Epidermal melanocyte (primary cell): ENCODE data around the gene INO80.
"Not testable (repeated sequence)": the region's sequence is repeated elsewhere in the genome, so short reads cannot be mapped to it uniquely, and the experiment has no call there.

ENCODE experiments used
- DNase-seq: peaks from one replicate; pipeline ENCODE4 v3.0.0; 2011; ENCODE audit warnings: low spot score; ENCODE audit not compliant: insufficient read length

INO80 gene, protein sequence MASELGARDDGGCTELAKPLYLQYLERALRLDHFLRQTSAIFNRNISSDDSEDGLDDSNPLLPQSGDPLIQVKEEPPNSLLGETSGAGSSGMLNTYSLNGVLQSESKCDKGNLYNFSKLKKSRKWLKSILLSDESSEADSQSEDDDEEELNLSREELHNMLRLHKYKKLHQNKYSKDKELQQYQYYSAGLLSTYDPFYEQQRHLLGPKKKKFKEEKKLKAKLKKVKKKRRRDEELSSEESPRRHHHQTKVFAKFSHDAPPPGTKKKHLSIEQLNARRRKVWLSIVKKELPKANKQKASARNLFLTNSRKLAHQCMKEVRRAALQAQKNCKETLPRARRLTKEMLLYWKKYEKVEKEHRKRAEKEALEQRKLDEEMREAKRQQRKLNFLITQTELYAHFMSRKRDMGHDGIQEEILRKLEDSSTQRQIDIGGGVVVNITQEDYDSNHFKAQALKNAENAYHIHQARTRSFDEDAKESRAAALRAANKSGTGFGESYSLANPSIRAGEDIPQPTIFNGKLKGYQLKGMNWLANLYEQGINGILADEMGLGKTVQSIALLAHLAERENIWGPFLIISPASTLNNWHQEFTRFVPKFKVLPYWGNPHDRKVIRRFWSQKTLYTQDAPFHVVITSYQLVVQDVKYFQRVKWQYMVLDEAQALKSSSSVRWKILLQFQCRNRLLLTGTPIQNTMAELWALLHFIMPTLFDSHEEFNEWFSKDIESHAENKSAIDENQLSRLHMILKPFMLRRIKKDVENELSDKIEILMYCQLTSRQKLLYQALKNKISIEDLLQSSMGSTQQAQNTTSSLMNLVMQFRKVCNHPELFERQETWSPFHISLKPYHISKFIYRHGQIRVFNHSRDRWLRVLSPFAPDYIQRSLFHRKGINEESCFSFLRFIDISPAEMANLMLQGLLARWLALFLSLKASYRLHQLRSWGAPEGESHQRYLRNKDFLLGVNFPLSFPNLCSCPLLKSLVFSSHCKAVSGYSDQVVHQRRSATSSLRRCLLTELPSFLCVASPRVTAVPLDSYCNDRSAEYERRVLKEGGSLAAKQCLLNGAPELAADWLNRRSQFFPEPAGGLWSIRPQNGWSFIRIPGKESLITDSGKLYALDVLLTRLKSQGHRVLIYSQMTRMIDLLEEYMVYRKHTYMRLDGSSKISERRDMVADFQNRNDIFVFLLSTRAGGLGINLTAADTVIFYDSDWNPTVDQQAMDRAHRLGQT (N-terminal part only)

DNA sequence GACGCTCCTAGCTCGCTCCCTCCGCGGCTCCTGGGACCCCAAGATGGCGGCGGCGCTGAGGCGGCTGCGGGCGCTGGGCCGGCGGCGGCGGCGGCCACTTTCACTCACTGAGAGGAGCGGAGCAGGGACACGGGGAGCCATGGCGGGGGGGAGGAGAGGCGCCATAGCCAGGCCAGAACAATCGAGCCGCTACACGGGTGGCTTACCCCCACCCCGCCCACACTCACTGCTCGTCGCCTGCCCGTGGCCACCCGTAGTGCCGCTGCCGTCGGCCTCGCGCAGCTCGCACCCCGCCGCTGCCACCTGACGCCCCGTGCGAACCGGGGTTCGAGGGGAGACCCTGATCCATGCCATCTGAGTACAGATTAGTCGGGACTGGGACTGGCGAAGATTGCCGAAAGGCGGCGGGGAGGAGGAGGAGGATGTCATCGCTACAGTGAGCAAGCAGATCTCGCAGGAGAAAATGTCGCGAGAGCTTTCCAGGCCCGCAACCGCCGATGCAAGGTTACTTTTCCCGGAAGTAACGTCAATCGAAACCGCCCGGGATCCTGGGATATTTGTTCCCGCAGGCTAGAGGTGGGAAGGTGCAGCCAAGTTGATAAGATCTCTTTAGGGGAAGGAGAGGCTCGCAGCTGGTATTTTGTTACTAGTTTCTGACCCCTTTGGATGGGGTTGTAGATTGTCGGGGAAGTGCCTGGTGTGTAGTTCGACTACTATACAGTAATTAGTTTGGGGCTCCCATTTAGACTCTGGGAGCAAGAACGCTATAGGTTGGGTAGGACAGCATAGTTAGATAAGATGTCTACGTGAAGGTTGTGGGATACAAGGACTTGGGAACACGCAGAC is at the start of gene INO80:
Gene INO80 (minus strand): TSS at position 165 of the 846 bp plus-strand sequence. CDS start 19,970 bp downstream, outside the sequence.
- DNase-seq: peak; percentile 95

DNA sequence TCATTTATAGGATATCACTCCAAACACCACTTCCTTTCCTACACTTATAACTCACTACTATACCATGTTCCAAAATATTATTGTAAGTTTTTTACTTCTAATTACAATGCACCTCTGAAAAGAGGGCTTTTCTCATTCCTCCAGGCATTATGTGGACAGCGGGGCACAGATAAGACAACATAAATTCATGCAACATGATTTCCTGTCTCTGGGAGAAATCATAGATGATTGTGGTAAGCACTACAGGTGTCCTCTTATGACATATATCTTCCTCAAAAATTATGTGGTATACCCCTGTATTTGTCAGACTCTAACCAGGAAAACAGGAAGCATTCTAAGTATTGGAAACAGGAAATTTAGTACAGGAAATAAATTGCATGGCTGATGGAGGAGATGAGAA is 45.7 kb upstream of the INO80 start:
- DNase-seq: no peak

DNA sequence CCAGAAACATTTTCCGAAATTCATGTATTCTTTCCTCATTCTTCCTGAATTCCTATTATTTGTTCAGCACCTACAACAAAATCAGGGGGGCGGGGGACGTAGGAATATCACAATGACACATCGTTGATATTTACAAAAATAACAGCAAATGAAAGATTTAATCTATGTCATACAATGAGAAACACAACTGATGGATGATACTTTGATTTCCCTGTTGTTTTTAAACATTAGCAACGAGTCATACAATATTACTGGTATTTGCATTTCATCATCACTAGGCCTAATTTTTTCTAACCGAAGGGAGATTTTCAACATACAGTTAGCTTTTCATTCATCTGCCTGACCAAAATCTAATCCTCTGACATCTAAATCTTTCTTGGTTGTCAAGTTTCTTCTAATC is 45.3 kb upstream of the INO80 start:
- DNase-seq: no peak

DNA sequence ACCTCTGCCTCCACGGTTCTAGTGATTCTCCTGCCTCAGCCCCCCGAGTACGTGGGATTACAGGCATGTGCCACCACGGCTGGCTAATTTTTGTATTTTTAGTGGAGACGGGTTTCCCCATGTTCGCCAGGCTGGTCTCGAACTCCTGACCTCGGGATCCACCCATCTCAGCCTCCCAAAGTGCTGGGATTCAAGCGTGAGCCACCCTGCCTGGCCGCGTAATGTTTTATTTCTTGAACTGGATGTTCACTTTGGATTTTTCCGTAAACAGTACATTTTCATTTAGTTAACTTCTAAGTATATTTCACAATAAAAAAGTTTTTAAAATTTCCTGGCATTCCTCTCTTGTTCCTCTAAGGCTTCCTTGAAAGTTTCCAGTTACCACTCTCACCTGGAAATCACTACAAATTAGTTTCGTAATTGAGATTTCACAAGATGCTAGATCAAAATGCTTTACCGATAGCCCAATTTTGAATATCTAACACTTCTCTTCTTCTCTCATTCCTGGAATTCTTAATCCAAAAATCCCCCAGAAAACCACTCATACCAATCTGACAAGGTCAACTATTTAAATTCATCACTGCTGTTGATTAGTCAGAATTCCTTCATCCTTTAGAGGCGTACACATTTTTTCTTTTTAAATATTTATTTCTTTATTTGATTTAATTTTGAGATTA is 44.7 kb upstream of the INO80 start:
- DNase-seq: no peak

DNA sequence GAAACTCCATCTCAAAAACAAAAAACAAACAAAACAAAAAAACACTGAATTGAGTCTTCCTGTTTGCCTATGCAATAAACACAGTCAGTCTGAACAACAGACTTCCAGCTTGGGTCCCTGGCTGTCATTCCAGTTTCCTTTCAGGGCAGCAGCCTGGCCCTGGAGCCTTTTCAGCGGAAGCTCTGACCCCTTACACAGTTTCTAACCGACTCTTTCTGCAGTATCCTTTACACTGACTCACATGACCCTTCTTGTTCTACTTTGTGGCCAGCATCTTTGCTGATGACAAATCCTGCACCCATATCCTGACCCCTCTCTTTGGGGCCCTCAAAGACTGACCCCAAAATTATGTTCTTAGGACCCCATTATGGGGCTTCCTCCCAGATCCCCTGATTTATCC is 38.3 kb upstream of the INO80 start:
- DNase-seq: no peak

DNA sequence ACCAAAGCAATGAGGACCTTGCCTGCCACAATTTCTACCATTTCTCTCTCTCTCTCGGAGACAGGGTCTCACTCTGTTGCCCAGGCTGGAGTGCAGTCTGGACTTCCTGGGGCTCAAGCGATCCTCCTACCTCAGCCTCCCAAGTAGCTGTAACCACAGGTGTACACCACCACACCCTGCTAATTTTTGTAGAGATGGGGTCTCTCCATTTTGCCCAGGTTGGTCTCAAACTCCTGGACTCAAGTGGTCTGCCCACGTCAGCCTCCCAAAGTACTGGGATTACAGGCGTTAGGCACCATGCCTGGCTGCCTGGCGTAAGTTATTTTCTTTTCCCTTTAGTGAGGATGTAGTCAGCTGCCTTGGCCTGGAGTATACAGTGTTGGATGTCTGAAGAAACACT is 37.7 kb upstream of the INO80 start:
- no peak for DNase-seq

DNA sequence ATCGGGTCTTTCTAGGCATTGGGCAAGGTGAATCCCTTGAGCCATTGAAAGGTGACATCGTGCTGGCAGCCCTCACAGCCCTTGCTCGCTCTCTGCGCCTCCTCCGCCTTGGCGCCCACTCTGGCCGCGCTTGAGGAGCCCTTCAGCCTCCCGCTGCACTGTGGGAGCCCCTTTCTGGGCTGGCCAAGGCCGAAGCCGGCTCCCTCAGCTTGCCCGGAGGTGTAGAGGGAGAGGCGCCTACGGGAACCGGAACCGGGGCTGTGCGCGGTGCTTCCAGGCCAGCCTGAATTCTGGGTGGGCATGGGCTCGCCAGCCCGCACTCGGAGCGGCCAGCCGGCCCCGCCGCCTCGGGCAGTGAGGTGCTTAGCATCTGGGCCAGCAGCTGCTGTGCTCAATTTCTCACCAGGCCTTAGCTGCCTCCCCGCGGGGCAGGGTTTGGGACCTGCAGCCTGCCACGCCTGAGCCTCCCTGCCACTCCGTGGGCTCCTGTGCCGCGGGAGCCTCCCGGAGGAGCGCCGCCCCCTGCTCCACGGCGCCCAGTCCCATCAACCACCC is 35.4 kb upstream of the INO80 start:
- no peak for DNase-seq

DNA sequence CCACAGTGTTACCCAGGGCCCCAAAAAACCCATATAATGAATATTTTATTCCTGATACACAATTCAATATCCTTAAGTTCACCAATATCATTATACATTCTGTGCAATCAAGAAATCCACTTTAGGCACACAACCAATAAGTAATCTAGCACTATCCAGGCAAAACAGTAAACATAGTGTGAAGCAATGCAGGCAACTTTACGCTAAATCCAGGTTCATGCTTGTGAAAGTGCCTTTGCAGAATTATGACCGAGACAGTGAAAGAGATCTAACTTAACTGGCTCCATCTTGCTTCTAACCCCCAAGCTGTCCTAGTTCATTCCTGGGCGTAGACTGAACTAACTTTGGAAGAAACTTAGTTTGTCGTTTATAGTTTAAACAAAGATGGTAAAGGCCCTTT is 34.2 kb upstream of the INO80 start:
- no peak for DNase-seq

DNA sequence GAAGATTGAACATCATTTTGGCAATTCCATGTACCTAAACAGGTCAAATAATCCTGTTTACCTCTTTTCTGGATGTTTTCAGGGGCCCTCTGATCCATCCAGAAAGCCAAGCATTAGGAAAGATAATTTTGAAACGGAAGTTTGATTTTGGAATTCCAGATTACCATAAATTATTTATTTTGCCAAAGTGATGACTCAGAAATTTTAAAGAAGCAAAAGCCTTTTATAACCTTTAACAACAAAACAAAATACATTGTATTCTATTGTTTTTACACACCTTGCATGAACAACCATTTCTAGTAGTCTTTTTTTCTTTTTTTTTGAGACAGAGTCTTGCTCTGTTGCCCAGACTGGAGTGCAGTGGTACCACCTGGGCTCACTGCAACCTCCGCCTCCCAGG is 32.0 kb upstream of the INO80 start:
- DNase-seq: no peak

DNA sequence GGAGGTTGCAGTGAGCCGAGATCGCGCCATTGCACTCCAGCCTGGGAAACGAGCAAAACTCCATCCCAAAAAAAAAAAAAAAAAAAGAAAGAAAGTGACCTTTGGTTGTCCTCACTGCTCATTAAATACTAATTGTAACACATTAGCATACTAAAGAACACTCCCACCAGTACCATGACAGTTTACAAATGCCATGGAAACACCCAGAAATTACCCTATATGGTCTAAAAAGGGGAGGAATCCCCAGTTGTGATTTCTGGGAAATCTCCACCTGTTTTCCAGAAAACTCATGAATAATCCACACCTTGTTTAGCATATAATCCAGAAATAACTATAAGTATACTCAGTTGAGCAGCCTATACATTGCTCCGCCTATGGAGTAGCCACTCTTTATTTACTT is 23.5 kb upstream of the INO80 start:
- DNase-seq: no peak

DNA sequence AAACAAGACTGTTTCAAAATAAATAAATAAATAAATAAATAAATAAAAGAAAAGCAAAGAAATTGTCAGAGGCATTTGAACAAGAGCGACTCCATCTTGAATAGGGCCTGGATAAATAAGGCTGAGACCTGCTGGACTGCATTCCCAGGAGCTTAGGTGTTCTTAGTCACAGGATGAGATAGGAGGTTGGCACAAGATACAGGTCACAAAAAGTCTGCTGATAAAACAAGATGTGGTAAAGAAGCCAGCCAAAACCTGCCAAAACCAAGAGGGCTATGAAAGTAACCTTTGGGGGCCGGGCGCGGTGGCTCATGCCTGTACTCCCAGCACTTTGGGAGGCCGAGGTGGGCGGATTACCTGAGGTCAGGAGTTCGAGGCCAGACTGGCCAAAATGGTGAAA is 23.0 kb upstream of the INO80 start:
- DNase-seq: not testable (repeated sequence)

DNA sequence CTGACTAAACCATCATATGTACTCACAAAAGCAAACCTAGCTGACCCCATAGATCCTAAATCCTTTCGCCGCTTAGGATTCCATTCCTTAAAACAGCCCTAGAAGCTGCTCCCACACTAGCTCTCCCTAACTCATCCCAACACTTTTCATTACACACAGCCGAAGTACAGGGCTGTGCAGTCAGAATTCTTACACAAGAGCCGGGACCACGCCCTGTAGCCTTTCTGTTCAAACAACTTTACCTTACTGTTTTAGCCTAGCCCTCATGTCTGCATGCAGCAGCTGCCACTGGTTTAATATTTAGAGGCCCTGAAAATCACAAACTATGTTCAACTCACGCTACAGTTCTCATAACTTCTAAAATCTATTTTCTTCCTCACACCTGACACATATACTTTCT is 19.5 kb upstream of the INO80 start:
- not testable (repeated sequence) for DNase-seq

DNA sequence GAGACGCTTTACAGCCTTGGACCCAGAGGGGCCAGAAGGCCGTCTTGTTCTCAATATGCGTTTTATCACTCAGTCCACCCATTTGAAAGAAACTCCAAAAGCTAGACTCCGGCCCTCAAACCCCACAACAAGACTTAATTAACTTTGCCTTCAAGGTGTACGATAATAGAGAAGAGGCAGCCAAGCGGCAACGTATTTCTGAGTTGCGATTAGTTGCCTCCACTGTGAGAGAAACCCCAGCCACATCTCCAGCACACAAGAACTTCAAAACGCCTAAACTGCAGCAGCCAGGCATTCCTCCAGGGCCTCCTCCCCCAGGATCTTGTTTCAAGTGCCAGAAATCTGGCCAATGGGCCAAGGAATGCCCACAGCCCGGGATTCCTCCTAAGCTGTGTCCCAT is 17.4 kb upstream of the INO80 start:
- no peak for DNase-seq

DNA sequence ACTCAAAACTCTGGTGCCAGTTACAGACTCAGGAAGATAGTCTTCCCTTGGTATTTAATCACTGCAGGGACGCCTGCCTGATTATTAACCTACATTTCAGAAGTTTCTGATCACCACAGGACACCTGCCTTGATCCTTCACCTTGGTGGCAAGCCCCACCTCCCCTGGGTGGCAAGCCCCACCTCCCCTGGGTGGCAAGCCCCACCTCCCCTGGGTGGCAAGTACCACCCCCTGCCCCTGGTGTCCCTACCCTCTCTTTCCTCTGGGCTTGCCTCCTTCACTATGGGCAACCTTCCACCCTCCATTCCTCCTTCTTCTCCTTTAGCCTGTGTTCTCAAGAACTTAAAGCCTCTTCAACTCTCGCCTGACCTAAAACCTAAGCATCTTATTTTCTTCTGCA is 16.0 kb upstream of the INO80 start:
- not testable (repeated sequence) for DNase-seq

DNA sequence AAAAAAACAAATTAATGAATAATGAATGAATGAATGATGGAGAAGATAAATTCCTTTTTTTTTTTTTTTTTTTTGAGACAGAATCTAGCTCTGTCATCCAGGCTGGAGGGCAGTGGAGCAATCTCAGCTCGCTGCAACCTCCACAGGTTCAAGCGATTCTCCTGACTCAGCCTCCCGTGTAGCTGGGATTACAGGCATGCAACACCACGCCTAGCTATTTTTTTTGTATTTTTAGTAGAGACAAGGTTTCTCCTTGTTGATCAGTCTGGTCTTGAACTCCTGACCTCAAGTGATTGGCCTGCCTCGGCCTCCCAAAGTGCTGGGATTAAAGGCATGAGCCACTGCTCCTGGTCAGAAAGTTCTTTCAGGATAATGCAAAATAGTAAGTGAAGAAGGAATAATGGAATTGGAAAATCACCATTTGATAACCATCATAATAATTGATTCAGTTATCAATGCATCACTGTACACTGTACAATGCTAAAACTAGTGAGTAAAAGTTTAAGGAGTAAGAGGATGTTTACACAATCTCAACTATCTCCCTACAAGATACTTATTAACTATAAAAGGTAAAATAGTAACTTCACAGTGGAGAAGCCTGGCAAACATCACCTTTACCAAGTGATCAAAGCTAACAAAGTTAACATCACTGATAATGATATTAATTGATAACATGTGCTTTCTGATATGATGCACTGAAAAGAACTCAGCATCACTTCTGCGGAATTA is 12.3 kb upstream of the INO80 start:
- DNase-seq: no peak

DNA sequence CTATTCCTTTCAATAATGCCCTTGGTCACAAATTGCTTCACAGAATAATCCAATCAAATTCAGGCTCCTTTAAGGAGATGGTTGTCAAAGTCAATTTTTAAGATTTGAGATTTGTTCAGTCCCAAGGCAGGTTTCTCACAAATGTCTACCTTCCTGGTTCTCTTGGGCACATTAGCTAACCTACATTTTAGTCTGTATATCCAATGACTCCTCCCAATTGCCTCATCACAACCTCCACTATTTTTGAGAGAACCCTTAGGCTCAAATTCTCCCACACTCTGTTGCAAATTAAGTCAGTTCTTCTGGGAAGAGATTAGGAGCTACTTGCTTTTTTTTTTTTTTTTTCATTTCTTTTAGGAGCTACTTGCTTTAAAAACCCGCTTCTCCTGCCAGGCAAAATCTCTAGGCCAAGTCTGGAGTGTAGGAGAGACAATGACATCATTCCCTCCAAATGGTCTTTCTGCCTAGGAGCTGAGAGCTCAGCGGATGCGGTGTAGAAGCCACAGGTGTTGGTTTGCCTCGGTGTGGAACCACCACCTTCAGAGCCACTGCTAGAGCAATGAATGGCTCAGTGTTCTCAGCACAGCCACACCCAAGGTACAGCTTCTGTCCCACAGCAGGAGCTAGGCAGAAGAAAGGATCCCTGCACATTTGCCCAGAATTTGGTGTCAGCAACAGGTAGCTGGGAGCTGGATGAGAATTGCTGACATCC is 10.0 kb upstream of the INO80 start:
- DNase-seq: no peak

DNA sequence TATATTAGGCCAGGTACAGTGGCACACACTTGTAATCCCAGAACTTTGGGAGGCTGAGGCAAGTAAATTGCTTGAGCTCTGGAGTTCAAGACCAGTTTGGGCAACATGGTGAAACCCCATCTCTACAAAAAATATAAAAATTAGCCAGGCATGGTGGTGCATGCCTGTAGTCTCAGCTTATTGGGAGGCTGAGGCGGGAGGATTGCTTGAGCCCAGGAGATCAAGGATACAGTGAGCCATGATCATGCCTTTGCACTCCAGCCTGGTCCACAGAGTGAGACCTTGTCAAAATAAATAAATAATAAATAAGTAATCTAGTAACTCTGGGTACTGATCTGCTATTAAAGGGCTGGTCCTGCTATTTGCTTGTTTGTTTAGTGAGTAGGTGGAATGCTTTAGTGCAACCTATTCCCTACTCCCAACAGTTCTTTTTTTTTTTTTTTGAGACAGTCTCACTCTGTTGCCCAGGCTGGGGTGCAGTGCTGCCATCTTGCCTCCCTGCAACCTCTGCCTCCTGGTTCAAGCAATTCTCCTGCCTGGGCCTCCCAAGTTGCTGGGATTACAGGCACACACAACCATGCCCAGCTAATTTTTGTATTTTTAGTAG is 9.1 kb upstream of the INO80 start:
- DNase-seq: no peak

DNA sequence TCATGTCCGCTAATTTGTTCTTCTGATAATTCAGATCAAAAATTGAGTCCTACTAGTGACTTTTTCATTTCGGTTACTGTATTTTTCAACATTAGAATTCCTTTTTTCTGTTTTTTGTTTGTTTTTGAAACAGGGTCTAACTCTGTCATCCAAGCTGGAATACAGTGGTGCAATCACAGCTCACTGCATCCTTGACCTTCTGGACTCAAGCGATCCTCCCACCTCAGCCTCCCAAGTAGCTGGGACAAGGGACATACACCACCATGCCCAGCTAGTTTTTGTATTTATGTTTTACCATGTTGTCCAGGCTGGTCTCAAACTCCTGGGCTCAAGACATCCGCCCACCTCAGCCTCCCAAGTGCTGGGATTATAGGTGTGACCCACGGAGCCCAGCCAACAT is 8.0 kb upstream of the INO80 start:
- no peak for DNase-seq
